ENCODE measurements around the gene TCERG1L.

TCERG1L gene

GRCh38 chr10:131093795-131094366 is 217.6 kb downstream of the TCERG1L start:
- no peak for TF ChIP-seq EP300 (IDR thresholded peaks at IDR 0.05; ENCODE audit: borderline replicate concordance)
- no peak for TF ChIP-seq USF1 (IDR thresholded peaks at IDR 0.05)
- no peak for TF ChIP-seq EGR1 (IDR thresholded peaks at IDR 0.05)
- TF ChIP-seq RAD21 (IDR thresholded peaks at IDR 0.05; ENCODE audit: low read depth) = no peak
- no peak for TF ChIP-seq CEBPB (IDR thresholded peaks at IDR 0.05)
- TF ChIP-seq ZBTB7A (IDR thresholded peaks at IDR 0.05; ENCODE audit: low read depth) = no peak
- TF ChIP-seq NFIC (IDR thresholded peaks at IDR 0.05) = no peak
- TF ChIP-seq, protein P1, sequence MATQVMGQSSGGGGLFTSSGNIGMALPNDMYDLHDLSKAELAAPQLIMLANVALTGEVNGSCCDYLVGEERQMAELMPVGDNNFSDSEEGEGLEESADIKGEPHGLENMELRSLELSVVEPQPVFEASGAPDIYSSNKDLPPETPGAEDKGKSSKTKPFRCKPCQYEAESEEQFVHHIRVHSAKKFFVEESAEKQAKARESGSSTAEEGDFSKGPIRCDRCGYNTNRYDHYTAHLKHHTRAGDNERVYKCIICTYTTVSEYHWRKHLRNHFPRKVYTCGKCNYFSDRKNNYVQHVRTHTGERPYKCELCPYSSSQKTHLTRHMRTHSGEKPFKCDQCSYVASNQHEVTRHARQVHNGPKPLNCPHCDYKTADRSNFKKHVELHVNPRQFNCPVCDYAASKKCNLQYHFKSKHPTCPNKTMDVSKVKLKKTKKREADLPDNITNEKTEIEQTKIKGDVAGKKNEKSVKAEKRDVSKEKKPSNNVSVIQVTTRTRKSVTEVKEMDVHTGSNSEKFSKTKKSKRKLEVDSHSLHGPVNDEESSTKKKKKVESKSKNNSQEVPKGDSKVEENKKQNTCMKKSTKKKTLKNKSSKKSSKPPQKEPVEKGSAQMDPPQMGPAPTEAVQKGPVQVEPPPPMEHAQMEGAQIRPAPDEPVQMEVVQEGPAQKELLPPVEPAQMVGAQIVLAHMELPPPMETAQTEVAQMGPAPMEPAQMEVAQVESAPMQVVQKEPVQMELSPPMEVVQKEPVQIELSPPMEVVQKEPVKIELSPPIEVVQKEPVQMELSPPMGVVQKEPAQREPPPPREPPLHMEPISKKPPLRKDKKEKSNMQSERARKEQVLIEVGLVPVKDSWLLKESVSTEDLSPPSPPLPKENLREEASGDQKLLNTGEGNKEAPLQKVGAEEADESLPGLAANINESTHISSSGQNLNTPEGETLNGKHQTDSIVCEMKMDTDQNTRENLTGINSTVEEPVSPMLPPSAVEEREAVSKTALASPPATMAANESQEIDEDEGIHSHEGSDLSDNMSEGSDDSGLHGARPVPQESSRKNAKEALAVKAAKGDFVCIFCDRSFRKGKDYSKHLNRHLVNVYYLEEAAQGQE (IDR thresholded peaks at IDR 0.05; ENCODE audit: low read depth) = no peak
- no peak for TF ChIP-seq CREB1 (IDR thresholded peaks at IDR 0.05; ENCODE audit: low read depth)
- TF ChIP-seq YY1 (IDR thresholded peaks at IDR 0.05; ENCODE audit: low read depth) = no peak
- TF ChIP-seq TAF1 (IDR thresholded peaks at IDR 0.05; ENCODE audit: low read depth) = no peak
- no peak for TF ChIP-seq FOXM1 (IDR thresholded peaks at IDR 0.05; ENCODE audit: borderline replicate concordance, low read depth)
- TF ChIP-seq TEAD4 (IDR thresholded peaks at IDR 0.05) = no peak

DNA sequence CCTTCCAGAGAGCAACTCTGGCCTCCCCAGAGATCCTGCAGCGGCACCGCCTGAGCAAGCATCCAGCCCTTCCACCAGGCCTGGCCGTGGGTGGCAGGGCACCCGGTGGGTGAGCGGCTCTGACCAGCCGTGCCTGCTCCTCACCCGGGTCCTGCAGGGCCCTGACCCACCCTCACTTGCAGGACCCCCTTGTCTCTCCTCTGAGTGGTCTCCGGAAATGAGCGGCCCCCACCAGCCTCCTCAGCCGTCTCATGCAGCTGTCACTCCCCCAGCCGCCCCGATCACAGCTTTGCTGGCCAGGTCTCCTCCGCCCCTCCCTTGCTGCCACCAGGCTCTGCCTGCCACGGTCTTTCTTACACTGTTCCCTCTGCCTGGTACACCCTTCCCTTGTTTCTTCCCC is 218.2 kb downstream of the TCERG1L start:
- TF ChIP-seq TEAD4 (IDR thresholded peaks at IDR 0.05) = no peak

DNA sequence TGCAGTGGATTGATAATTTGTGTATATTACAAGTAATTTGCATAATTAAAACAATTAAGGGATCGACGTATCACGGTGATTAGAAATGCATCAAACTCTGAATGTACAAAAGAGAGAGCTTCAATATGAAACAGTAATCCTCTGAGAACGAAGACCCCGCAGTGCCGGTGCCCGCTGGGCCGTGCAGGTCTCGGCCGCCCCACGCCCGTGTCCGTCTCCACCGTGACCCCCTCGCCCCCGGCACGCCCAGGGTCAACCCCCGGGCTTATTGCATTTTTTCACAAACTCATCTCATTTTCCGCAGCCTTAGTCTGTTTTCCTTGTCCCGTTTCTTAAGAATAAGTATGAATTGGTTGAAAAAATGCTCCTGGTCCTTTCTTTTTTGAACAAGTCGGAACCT is 218.6 kb downstream of the TCERG1L start:
- TF ChIP-seq TCF12 (IDR thresholded peaks at IDR 0.05; ENCODE audit: low read depth) = no peak
- no peak for TF ChIP-seq TAF1 (IDR thresholded peaks at IDR 0.05; ENCODE audit: low read depth)
- no peak for TF ChIP-seq YY1 (IDR thresholded peaks at IDR 0.05; ENCODE audit: low read depth)
- TF ChIP-seq USF1 (IDR thresholded peaks at IDR 0.05) = no peak
- no peak for TF ChIP-seq FOXM1 (IDR thresholded peaks at IDR 0.05; ENCODE audit: borderline replicate concordance, low read depth)

GRCh38 chr10:131092386-131092785 is 219.1 kb downstream of the TCERG1L start:
- no peak for TF ChIP-seq YY1 (IDR thresholded peaks at IDR 0.05; ENCODE audit: low read depth)
- TF ChIP-seq, protein P1 (IDR thresholded peaks at IDR 0.05; ENCODE audit: low read depth) = no peak
- no peak for TF ChIP-seq CEBPB (IDR thresholded peaks at IDR 0.05)
- TF ChIP-seq NFIC (IDR thresholded peaks at IDR 0.05) = no peak
- TF ChIP-seq USF1 (IDR thresholded peaks at IDR 0.05) = no peak
- TF ChIP-seq TEAD4 (IDR thresholded peaks at IDR 0.05) = no peak
- no peak for TF ChIP-seq TCF12 (IDR thresholded peaks at IDR 0.05; ENCODE audit: low read depth)
- TF ChIP-seq EGR1 (IDR thresholded peaks at IDR 0.05) = no peak

DNA sequence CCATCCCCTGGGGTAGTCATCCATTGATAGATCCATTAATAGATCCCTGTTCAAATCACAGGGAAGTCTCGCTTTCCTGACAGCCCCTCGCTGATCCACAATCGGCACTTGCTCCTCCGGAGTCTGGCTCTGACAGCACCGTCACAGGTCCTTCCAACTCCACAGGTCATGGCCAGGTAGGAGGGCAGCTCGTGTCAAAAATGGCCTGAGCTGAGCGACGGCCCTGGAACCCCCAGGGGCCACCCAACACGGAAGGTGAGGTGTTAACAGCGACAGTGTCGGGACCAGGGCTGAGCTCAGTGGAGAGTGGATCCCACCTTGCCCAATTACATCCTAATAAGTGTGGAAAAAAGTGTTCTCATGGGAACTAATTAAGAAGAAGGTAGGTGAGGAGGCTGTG is 219.8 kb downstream of the TCERG1L start:
- no peak for TF ChIP-seq TEAD4 (IDR thresholded peaks at IDR 0.05)
- no peak for TF ChIP-seq FOXM1 (IDR thresholded peaks at IDR 0.05; ENCODE audit: borderline replicate concordance, low read depth)
- no peak for TF ChIP-seq EP300 (IDR thresholded peaks at IDR 0.05; ENCODE audit: borderline replicate concordance)
- TF ChIP-seq RAD21 (IDR thresholded peaks at IDR 0.05; ENCODE audit: low read depth) = no peak
- TF ChIP-seq CREB1 (IDR thresholded peaks at IDR 0.05; ENCODE audit: low read depth) = no peak
- TF ChIP-seq, protein P2, sequence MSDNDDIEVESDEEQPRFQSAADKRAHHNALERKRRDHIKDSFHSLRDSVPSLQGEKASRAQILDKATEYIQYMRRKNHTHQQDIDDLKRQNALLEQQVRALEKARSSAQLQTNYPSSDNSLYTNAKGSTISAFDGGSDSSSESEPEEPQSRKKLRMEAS (IDR thresholded peaks at IDR 0.05) = no peak
- no peak for TF ChIP-seq TAF1 (IDR thresholded peaks at IDR 0.05; ENCODE audit: low read depth)
- TF ChIP-seq, protein P1 (IDR thresholded peaks at IDR 0.05; ENCODE audit: low read depth) = no peak
- TF ChIP-seq EGR1 (IDR thresholded peaks at IDR 0.05) = no peak
- TF ChIP-seq ZBTB7A (IDR thresholded peaks at IDR 0.05; ENCODE audit: low read depth) = no peak
